GM06990 (cell line): ENCODE measurements around the gene TFAP2E.

Experiments used
- DNase-seq: peaks from one replicate; pipeline ENCODE4 v3.0.0-alpha.2; 2011; ENCODE audit not compliant: insufficient read length; ENCODE audit errors: extremely low read depth
- H3K27me3 ChIP-seq: replicated peaks from 2 replicates; pipeline ENCODE4 v1.6.0; 2011; ENCODE audit warnings: low read length; ENCODE audit not compliant: control insufficient read depth, insufficient read depth
- H3K36me3 ChIP-seq: 2 replicates; pipeline ENCODE4 v1.5.1; 2011; ENCODE audit warnings: low read length; ENCODE audit not compliant: control insufficient read depth, insufficient read depth
- H3K4me3 ChIP-seq: replicated peaks from 2 replicates; pipeline ENCODE4 v1.5.1; 2011; ENCODE audit warnings: low read depth, mild to moderate bottlenecking, control low read depth, low read length
- CTCF ChIP-seq: IDR thresholded peaks from 2 replicates; pipeline ENCODE4 v1.5.1; 2011; ENCODE audit warnings: low read length, control low read depth, mild to moderate bottlenecking, inconsistent platforms; ENCODE audit not compliant: insufficient read depth, poor library complexity, severe bottlenecking

TFAP2E gene

DNA sequence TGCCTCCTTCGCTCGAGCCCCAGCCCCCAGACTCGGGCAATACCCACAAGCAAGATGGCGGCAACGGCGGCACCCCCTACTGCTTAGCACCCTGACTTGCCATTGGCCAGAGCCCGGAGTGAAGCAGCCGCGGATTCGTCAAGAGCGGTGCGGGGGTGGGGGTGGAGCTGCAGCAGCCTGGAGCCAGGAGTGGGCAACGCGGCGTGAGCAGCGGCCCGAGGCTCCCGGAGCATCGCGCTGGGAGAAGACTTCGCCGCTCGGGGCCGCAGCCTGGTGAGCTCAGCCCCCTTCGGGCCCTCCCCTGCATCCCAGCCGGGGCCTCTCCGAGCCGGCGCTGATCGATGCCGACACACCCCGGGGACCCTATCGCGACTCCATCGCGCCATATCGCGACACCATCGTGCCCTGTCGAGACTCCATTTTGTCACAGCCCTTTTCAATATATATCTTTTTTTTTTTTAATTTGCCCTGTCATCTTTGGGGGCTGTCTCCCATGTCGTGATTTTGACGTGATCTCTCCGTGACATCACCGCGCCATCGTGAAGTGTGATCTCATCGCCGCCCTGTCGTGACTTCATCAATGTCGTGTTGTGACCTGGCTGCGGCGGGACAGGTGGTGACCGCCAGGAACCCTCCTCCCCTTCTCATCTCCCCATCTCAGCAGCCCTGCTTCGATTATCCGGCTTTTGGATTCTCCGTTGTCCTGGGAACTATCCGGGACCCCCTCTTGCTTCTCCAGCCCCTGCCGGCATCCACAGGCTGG is 15.3 kb upstream of the TFAP2E start, which contains the start of gene NCDN:
Gene NCDN, plus strand, starts transcription at position 189 of the 763 bp plus-strand sequence. Its CDS starts 392 bp downstream, at position 581.
- H3K27me3 ChIP-seq, result no peaks in the 10 kb centered on the region
- TF ChIP-seq CTCF, result no peak
- H3K36me3 ChIP-seq, result peaks cover 19% of the 10 kb centered on the region
- H3K4me3 ChIP-seq, result peak within 1 kb of the TSS; percentile 75
- DNase-seq, result peak; percentile 95

DNA sequence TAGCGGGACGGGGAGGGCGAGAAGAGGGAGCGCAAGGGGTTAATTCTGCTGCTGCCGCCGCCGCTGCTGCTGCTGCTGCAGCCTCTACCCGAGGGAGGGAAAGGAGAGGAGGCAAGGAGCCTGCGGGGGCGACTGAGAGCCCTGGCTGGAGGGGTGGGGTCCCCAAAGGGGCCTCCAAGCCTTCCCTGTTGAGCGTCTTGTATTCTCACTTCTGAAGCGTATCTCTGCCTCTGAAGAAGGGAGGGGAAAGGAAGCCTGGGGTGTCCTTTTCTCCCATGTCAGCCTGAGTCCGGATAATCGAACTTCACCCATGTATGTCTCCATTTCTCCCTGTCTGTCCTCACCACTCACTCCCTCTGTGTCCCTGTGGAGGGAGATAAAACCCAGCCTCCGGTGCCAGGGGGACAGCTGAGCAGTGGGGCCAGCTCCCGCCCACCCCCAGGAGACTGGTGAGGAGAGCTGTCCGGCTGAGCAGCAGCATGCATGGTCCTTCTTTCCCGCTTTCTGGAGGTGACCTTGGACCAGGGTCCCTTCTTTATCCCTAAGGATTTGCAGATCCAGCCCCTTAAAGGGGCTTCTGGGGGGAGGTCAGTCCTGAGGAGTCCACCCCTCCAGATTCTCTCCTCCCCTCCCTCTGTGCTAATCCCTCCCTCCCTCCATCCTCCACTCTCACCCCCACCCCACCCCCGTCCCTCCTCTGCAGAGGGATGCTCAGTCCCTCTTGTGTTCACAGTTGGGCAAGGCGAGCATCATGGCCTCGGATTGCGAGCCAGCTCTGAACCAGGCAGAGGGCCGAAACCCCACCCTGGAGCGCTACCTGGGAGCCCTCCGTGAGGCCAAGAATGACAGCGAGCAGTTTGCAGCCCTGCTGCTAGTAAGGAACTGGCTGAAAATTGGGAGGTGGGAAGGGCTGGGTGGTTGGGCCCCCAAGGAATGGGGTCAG is 14.5 kb upstream of the TFAP2E start:
- DNase-seq, result no peak
- H3K36me3 ChIP-seq, result peaks cover 23% of the 10 kb centered on the region
- H3K27me3 ChIP-seq, result no peaks in the 10 kb centered on the region
- H3K4me3 ChIP-seq, result peak overlapping the region; percentile 75
- no peak for TF ChIP-seq CTCF

GRCh38 chr1:35559317-35559944 is 13.7 kb upstream of the TFAP2E start:
- Histone ChIP-seq H3K4me3 (no peak overlapping the region), H3K36me3 (peaks cover 24% of the 10 kb centered on the region)
- no peak for DNase-seq

GRCh38 chr1:35560256-35561225 is 12.6 kb upstream of the TFAP2E start:
- peaks cover 29% of the 10 kb centered on the region for H3K36me3 ChIP-seq
- no peak for DNase-seq

More at GRCh38 chr1:35559317-35559944, 13.7 kb upstream of the TFAP2E start:
- no peak for TF ChIP-seq CTCF
- no peaks in the 10 kb centered on the region for H3K27me3 ChIP-seq

More at GRCh38 chr1:35560256-35561225, 12.6 kb upstream of the TFAP2E start:
- Histone ChIP-seq H3K27me3 (no peaks in the 10 kb centered on the region), H3K4me3 (no peak overlapping the region)
- no peak for TF ChIP-seq CTCF
